ENCODE measurements around the gene CABLES1. TPM values are rescaled to one million over a fixed set of nuclear protein-coding genes. Genes with fewer than 3 reads are reported as not detected.

Gene CABLES1
- polyA plus RNA-seq, 1 of the 3 experiments (the other 2 are of a cell fraction), result 2.2 TPM

DNA sequence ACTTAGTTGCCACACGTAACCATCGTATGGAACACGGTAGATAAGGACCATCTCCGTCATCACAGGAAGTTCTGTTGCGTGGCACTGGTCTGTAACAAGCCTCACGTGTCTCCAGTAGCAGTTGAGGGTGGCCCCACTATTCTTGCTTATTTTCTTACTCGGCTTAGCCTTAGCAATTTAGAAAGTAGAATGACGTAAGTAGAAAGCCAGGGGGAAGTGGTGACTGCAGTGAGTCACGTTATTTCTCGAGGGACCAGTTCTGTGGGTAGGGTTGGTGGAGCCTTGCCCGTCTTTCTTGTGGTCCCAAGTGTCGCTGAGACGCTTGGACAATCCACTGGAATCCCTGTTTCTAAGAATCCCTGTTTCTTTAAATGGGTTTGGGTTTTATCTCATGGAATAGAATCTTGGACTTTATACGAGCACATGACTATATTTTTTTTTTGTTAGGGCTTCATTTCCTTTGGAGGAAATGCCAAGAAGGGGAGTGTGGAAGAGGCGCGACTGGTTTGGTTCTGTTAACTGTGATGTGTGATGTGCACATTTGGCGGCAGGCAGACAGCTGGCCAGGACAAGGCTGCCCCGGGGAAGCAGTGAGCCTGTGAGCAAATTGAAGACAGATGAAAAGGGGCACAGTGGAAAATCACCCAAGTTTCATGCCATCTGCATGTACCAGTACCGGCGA is 96.2 kb downstream of the CABLES1 start:
- Histone ChIP-seq H3K4me3 (ENCODE audit: low read depth in 2 of 2, low read length in 1 of 2) (no peak overlapping the region), H3F3A (replicated peaks; ENCODE audit: insufficient read depth) (peaks cover 11% of the 10 kb centered on the region), H3K9me2 (no peaks in the 10 kb centered on the region), H3K36me3 (replicated peaks in 1 of 2; ENCODE audit: control insufficient read depth in 1 of 2, insufficient read depth in 2 of 2, low read length in 1 of 2) (peaks cover 0 to 8% of the 10 kb centered on the region in 2 experiments), H3K9ac (no peak overlapping the region), H3K9me3 (no peaks in the 10 kb centered on the region), H2AFZ (ENCODE audit: low read depth) (no peak overlapping the region), H3K79me2 (ENCODE audit: insufficient read depth) (no peaks in the 10 kb centered on the region), H4K20me1 (ENCODE audit: insufficient read depth) (no peaks in the 10 kb centered on the region), H3K4me1 (ENCODE audit: control insufficient read depth in 1 of 2, insufficient read depth in 2 of 2, low read depth in 1 of 2, low read length in 1 of 2) (peaks cover 32 to 35% of the 10 kb centered on the region in 2 experiments), H3K27me3 (ENCODE audit: insufficient read depth) (no peaks in the 10 kb centered on the region), H3K27ac (ENCODE audit: low read depth in 2 of 2, low read length in 1 of 2) (no peak overlapping the region; a peak in 1 of 4 replicates), H3K4me2 (no peak overlapping the region)
- TF ChIP-seq USF2 (IDR thresholded peaks at IDR 0.05; ENCODE audit: borderline replicate concordance, low read depth, low read length) (no peak), GABPA (IDR thresholded peaks at IDR 0.05; ENCODE audit: low read depth) (no peak), EP300 (IDR thresholded peaks at IDR 0.05; ENCODE audit: borderline replicate concordance in 1 of 2, low read depth in 1 of 2, low read length in 1 of 2) (peak in 1 of 2 experiments; percentile 68; a peak in 1 of 4 replicates), RAD21 (IDR thresholded peaks at IDR 0.05; ENCODE audit: low read length) (peak; percentile 13; the same call in 1 of the 2 replicates), FOXJ3 (CRISPR knock-in tag; IDR thresholded peaks at IDR 0.05) (no peak)
- WGBS (ENCODE audit: low lambda C conversion rate), result 84% methylated on average over 20 of the region's 20 CpGs
- peak; percentile 61 for DNase-seq
- POLR2A ChIA-PET, result no interaction called here
- CTCF ChIA-PET, result no interaction called here

GRCh38 chr18:23232331-23232730 is 97.0 kb downstream of the CABLES1 start:
- H3K27ac ChIP-seq (ENCODE audit: low read depth in 2 of 2, low read length in 1 of 2), result no peak overlapping the region; a peak in 1 of 4 replicates
- POLR2A ChIA-PET, result no interaction called here
- H3K4me2 ChIP-seq, result no peak overlapping the region
- H4K20me1 ChIP-seq (ENCODE audit: insufficient read depth), result no peaks in the 10 kb centered on the region
- peaks cover 11% of the 10 kb centered on the region for H3F3A ChIP-seq (replicated peaks; ENCODE audit: insufficient read depth)
- no peak for DNase-seq
- H3K9me2 ChIP-seq, result no peaks in the 10 kb centered on the region
- H3K9me3 ChIP-seq, result no peaks in the 10 kb centered on the region
- H3K9ac ChIP-seq, result no peak overlapping the region
- H3K4me3 ChIP-seq (ENCODE audit: low read depth in 2 of 2, low read length in 1 of 2), result no peak overlapping the region
- CTCF ChIA-PET, result no interaction called here
- H2AFZ ChIP-seq (ENCODE audit: low read depth), result no peak overlapping the region
- H3K36me3 ChIP-seq (replicated peaks in 1 of 2; ENCODE audit: control insufficient read depth in 1 of 2, insufficient read depth in 2 of 2, low read length in 1 of 2), result peaks cover 0 to 8% of the 10 kb centered on the region in 2 experiments
- no peaks in the 10 kb centered on the region for H3K27me3 ChIP-seq (ENCODE audit: insufficient read depth)
- peaks cover 25 to 31% of the 10 kb centered on the region in 2 experiments for H3K4me1 ChIP-seq (ENCODE audit: control insufficient read depth in 1 of 2, insufficient read depth in 2 of 2, low read depth in 1 of 2, low read length in 1 of 2)
- TF ChIP-seq TAF1 (IDR thresholded peaks at IDR 0.05; ENCODE audit: borderline replicate concordance, low read depth, low read length), result no peak
- no peak for TF ChIP-seq TCF12 (IDR thresholded peaks at IDR 0.05)
- TF ChIP-seq MXI1 (IDR thresholded peaks at IDR 0.05; ENCODE audit: low read depth, low read length), result no peak
- TF ChIP-seq CHD2 (IDR thresholded peaks at IDR 0.05; ENCODE audit: low read length, partially characterized antibody), result no peak
- TF ChIP-seq, protein P1, sequence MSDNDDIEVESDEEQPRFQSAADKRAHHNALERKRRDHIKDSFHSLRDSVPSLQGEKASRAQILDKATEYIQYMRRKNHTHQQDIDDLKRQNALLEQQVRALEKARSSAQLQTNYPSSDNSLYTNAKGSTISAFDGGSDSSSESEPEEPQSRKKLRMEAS (IDR thresholded peaks at IDR 0.05; ENCODE audit: low read depth), result no peak
- no peaks in the 10 kb centered on the region for H3K79me2 ChIP-seq (ENCODE audit: insufficient read depth)
- 81% methylated on average over 6 of the region's 6 CpGs for WGBS (ENCODE audit: low lambda C conversion rate)

GRCh38 chr18:23234619-23235018 is 99.3 kb downstream of the CABLES1 start:
- Histone ChIP-seq H3K9me2 (no peaks in the 10 kb centered on the region), H3F3A (replicated peaks; ENCODE audit: insufficient read depth) (no peaks in the 10 kb centered on the region), H3K9me3 (no peaks in the 10 kb centered on the region), H4K20me1 (ENCODE audit: insufficient read depth) (no peaks in the 10 kb centered on the region), H3K79me2 (ENCODE audit: insufficient read depth) (no peaks in the 10 kb centered on the region), H3K27ac (ENCODE audit: low read depth in 2 of 2, low read length in 1 of 2) (no peak overlapping the region), H3K4me3 (ENCODE audit: low read depth in 2 of 2, low read length in 1 of 2) (no peak overlapping the region), H3K27me3 (ENCODE audit: insufficient read depth) (no peaks in the 10 kb centered on the region), H3K4me2 (no peak overlapping the region), H2AFZ (ENCODE audit: low read depth) (no peak overlapping the region), H3K9ac (no peak overlapping the region), H3K36me3 (replicated peaks in 1 of 2; ENCODE audit: control insufficient read depth in 1 of 2, insufficient read depth in 2 of 2, low read length in 1 of 2) (peaks cover 0 to 8% of the 10 kb centered on the region in 2 experiments), H3K4me1 (ENCODE audit: control insufficient read depth in 1 of 2, insufficient read depth in 2 of 2, low read depth in 1 of 2, low read length in 1 of 2) (peaks cover 3 to 17% of the 10 kb centered on the region in 2 experiments)
- WGBS (ENCODE audit: low lambda C conversion rate), result 90% methylated on average over 5 of the region's 5 CpGs
- TF ChIP-seq MXI1 (IDR thresholded peaks at IDR 0.05; ENCODE audit: low read depth, low read length) (no peak), NRF1 (IDR thresholded peaks at IDR 0.05; ENCODE audit: low read depth, low read length) (no peak)
- ChIA-PET CTCF (interaction anchor here (1.0 kb wide), 1 partner anchor 28 kb away, joined by 3 read pairs; no protein-coding TSS in a partner anchor), POLR2A (no interaction called here)
- DNase-seq, result no peak
